GM21717 (cell line): Measurements from ENCODE around the gene ZNF32.
"Not testable (repeated sequence)": the region's sequence is repeated elsewhere in the genome, so short reads cannot be mapped to it uniquely, and the experiment has no call there.

Experiments
- ATAC-seq: cut with Tn5 transposase; IDR thresholded peaks from one replicate; pipeline ENCODE4 v1.9.1; 2021; ENCODE audit warnings: mild to moderate bottlenecking, moderate library complexity; ENCODE audit not compliant: unreplicated experiment

Gene ZNF32

GRCh38 chr10:43635816-43636215, 12.9 kb downstream of the ZNF32 start:
- not testable (repeated sequence) for ATAC-seq

GRCh38 chr10:43628956-43629355, 19.7 kb downstream of the ZNF32 start:
- ATAC-seq = no peak

- ATAC-seq = no peak
Measured at GRCh38 chr10:43627942-43628341, 20.7 kb downstream of the ZNF32 start.

GRCh38 chr10:43623351-43623750, 25.3 kb downstream of the ZNF32 start:
- ATAC-seq = no peak

GRCh38 chr10:43622038-43622437, 26.6 kb downstream of the ZNF32 start:
- no peak for ATAC-seq

GRCh38 chr10:43619368-43619767, 29.3 kb downstream of the ZNF32 start:
- no peak for ATAC-seq

GRCh38 chr10:43616697-43617370, 31.8 kb downstream of the ZNF32 start:
- no peak for ATAC-seq

- no peak for ATAC-seq
Measured at GRCh38 chr10:43610636-43611035, 38.0 kb downstream of the ZNF32 start.

GRCh38 chr10:43607199-43607573, 41.5 kb downstream of the ZNF32 start:
- ATAC-seq = no peak

- ATAC-seq = peak; percentile 99
Measured at GRCh38 chr10:43606323-43607198, 42.1 kb downstream of the ZNF32 start, which contains the start of gene ZNF485. Gene ZNF485 (plus strand): TSS chr10:43606438. CDS start chr10:43607051, 613 bp downstream.

- ATAC-seq = peak; percentile 5
Measured at GRCh38 chr10:43605850-43606322, 42.8 kb downstream of the ZNF32 start.

GRCh38 chr10:43601576-43601975, 47.1 kb downstream of the ZNF32 start:
- ATAC-seq = not testable (repeated sequence)

- ATAC-seq = no peak
Measured at GRCh38 chr10:43599333-43599732, 49.3 kb downstream of the ZNF32 start.

GRCh38 chr10:43598446-43598845, 50.2 kb downstream of the ZNF32 start:
- no peak for ATAC-seq

- ATAC-seq = no peak
Measured at GRCh38 chr10:43596546-43596945, 52.1 kb downstream of the ZNF32 start.

GRCh38 chr10:43595739-43596298, 52.9 kb downstream of the ZNF32 start:
- ATAC-seq = peak; percentile 70

- peak; percentile 94 for ATAC-seq
Measured at GRCh38 chr10:43594944-43595589, 53.6 kb downstream of the ZNF32 start.
